Forelimb muscle (tissue), 1 donor: ENCODE results near the gene SEPTIN5. TPM values are rescaled to one million over a fixed set of nuclear protein-coding genes. Genes with fewer than 3 reads are reported as not detected.

Experiments used
- DNase-seq: peaks from one replicate; pipeline ENCODE4 v3.0.0-alpha.2; 2013; ENCODE audit warnings: low read depth
- polyA plus RNA-seq: library from polyadenylated mRNA; unstranded; fragments of 120-200 nt; gene quantifications from one replicate; pipeline ENCODE4 v1.2.1, GENCODE V29; 2013; ENCODE audit not compliant: insufficient read length

SEPTIN5 gene
- polyA plus RNA-seq, 1 donor = 130 TPM

DNA sequence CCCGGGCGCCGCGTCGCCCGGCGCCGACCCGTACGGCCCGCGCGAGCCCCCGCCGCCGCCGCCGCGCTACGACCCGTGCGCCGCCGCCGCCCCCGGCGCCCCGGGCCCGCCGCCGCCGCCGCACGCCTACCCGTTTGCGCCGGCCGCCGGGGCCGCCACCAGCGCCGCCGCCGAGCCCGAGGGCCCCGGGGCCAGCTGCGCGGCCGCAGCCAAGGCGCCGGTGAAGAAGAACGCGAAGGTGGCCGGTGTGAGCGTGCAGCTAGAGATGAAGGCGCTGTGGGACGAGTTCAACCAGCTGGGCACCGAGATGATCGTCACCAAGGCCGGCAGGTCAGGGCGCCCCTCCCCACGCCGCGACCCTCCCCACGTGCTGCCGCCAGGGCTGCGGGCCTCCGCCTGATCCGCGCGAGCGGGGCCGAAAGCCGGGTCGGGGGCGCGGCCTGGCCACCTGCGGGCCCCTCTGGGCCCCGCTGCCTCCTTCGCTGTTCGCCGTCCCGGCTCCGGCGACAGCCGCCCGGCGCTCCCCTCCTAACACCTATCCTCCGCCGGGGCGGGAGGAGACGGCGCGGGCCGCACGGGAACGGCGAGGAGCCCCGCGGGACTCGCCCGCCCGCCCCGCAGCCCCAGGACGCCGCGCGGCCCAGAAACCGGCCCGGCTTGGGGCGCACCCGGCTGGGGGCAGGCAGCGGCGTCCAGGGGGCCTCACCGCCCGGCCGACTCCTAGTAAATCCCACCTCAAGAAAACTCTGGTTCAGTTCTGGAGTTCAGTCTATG lies 46.8 kb downstream of the SEPTIN5 start:
- no peak for DNase-seq

DNA sequence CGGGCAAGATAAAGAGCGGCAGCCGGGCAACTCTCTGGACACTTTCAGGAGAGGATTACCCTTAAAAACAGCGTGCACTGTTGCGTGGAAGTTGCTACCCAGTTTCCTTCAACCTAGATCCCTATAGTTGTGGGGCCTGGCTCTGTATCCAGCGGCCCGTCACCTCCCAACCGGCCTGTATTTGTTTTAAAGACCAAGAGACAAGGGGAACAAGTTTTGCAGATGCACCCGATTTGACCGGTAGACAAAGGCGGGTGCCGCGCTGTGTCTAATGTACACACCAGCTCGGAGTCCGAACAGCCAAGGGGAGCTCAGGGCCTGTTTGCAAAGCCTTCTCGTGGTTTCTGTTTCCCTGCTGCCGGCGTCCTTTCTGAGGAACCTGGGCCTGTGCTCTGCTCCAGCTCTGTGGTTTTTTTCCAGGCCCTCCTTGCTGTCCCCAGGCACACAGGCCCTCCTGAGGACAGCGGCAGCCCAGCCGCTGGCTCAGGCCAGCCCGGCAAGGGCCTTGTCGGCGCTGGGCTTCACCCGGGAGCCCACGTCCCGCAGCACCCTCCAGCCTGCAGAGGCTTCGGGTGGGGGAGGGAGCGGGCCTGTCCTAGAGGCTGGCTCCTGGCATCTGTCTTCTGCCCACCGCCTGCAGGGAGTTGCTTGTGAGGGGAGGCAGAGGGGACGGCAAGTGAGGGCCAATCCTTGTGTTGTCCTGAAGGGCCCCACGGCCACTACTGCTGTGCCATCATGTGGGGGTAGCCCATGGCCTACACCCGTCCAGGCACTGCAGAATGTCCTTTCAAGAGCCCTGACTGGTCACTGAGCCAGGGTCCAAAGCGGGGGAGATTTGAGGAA lies 47.6 kb downstream of the SEPTIN5 start:
- no peak for DNase-seq

DNA sequence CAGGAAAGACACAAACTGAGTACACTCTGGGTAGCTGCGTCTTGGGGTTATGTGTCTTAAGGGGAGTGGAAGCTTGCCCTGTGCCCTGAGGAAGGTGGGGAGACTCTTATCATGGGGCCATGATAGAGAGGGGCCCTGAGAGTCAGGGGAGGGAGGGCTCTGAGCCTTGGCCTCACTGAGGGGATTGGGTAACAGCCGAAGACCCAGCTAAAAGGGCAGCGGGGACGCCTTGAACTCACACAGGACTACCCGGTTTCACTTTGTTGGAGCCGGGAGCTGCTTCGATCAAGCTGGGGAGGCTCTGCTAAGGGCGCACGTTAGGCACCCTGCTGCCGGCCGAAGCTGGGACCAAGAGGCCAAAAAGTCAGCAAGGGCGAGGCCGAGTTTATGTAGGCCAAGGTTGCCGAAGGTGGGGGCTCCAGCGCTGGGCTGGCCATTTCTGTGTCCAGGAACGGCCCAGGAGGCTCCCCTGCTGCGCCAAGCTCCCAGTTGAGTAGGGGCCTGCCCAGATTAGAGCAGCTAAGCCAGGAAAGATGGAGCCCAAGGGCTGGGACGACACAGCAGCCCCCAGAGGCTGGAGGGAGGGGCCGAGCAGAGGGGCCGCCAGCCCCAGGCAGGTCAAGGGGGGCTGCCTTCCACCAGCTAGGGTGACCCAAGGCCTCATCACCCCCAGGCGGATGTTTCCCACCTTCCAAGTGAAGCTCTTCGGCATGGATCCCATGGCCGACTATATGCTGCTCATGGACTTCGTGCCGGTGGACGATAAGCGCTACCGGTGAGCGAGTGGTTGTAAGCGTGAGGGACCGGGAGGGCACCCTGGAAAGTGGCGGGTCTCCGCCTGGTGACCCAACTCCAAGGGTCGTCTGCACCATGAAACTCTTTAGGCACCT lies 48.5 kb downstream of the SEPTIN5 start:
- DNase-seq = no peak

DNA sequence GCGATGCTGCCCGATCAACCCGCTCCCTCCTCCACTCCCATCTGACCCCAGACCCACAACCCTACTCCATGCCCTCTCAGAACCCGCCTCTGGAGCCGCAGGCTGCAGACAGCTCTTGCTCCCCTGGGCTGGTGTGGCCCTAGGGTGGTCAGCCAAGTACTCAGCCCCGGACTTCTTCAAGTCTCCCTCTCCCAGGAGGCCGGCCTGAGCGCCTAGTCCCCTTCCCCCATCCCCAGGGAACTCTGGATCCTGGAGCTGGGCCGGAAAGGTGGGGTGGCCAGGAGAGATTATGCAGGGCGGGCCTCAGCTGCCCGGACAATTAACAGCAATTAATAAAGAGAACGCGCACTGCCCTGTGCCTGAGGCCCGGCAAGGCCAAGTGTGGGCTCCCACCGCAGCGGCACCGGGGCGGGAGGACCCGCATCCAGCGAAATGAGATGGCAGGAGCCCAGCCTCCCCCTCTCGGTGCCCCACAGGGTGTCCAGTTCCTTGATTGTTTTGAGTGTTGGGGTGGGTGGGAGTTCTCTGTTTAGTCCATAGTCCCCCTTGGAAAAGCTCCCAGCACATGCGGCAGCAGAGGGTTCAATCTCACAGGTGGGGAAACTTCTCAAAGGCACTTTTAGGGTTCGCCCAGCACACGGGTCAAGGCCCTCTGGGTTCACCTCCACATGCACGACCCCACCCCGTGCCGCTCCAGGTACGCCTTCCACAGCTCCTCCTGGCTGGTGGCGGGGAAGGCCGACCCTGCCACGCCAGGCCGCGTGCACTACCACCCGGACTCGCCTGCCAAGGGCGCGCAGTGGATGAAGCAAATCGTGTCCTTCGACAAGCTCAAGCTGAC lies 49.4 kb downstream of the SEPTIN5 start:
- DNase-seq = no peak

DNA sequence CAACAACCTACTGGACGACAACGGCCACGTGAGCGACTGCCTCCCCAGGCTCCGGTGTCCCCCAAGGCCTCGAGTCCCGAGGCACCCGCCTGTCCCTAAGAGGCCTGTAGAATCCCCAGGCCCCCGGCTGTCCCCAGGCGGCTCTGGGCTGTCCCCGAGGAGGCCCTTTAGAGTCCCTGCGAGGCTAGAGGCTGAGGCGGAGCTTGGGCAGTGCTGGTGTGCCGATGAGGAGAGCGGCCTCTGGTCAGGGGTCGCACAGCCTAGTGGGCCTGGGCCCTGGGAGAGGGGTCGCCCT lies 49.9 kb downstream of the SEPTIN5 start:
- no peak for DNase-seq

DNA sequence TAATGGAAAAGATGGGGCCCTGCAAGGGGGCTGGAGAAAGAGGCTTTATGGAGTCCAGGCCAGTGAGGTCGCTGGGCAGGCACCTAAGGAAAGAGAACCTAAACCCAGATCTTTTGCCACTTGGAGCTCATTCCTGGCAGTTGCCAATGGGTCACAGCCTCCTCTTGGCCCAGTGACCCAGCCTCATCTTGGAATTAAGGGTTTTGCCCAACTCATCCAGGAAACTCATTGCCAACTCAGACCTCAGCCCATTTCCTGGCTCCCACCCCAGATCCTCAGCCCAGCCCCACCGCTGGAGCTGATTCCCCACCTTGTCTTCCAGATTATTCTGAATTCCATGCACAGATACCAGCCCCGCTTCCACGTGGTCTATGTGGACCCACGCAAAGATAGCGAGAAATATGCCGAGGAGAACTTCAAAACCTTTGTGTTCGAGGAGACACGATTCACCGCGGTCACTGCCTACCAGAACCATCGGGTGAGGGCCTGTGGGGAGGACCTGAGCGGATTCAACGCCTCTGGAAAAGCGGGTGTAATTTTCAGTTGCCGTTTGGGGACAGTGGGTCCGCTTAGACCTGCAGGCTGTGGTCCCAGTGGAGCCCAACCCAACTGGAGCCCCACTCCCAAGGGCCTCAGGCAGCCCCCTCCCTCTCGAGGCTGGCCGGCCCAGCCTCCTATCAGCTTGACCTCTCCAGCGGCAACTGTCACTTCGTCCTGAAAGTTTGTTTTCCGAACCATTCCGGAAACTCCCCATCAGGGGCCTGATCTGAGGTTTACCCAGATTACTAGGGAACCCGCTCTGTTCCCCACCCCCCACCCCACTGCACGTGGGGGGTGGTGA lies 50.6 kb downstream of the SEPTIN5 start:
- DNase-seq = no peak

DNA sequence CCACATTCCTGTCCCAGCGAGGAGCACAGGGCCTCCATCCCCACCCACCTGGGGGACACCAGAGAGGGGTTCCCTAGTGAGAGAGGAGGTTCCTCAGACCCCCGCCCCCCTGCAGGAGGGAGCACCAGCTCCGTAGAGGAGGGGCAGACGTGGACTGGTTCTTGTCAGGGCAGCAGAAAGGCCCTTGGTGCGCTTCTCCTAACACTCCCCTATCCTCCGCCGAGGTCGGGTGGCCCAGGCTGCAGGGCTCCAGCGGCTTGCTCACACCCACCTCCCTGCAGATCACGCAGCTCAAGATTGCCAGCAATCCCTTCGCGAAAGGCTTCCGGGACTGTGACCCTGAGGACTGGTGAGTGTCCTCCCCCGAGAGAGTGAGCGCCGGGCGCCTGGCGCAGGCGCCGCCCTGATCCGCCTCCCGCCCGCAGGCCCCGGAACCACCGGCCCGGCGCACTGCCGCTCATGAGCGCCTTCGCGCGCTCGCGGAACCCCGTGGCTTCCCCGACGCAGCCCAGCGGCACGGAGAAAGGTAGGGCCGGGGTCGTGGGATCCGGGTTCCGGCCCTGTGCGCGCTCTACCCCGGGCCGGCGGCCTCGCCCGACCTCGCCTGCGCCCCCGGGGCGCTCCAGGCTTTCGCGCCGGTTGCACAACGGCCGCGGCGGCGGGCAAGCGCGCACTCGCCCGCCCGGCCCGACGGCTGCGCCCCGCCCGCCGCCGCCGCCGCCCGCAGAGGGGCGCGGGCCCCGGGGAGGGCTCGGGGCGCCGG lies 51.4 kb downstream of the SEPTIN5 start:
- no peak for DNase-seq

DNA sequence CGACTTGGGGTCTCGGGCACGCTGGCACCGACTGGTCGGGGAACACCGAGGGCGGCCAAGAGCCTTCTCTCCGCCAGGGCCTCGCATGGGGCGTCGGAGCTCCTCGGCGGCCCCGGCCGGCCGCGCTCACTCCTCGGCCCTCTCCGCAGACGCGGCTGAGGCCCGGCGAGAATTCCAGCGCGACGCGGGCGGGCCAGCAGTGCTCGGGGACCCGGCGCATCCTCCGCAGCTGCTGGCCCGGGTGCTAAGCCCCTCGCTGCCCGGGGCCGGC lies 51.9 kb downstream of the SEPTIN5 start:
- DNase-seq = no peak

DNA sequence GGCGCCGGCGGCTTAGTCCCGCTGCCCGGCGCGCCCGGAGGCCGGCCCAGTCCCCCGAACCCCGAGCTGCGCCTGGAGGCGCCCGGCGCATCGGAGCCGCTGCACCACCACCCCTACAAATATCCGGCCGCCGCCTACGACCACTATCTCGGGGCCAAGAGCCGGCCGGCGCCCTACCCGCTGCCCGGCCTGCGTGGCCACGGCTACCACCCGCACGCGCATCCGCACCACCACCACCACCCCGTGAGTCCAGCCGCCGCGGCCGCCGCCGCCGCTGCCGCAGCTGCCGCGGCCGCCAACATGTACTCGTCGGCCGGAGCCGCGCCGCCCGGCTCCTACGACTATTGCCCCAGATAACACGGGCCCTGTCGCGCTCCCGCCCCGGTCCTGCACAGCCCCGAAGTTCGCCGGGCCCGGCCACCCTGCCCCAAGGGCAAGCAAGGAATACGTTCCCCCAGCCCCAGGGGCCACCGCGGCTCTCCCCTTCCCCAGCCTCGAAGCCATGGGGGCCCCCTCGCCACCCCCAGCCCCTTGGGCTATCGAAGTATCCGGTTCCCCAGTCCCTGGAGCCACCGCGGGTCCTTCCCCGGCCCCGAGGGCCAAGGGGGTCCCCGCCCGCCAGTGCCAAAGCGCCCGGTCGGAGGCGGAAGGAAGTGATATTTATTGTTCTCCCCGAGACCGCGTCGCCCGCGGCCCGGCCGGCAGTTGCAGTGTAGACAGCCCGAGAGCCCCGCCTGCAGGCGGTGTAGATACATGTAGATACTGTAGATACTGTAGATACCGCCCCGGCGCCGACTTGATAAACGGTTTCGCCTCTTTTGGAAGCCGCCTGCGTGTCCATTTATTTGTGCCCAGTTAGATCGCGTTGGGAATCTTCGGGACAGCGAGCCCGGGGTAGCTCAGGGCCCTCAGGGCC lies 52.5 kb downstream of the SEPTIN5 start:
- DNase-seq = no peak

DNA sequence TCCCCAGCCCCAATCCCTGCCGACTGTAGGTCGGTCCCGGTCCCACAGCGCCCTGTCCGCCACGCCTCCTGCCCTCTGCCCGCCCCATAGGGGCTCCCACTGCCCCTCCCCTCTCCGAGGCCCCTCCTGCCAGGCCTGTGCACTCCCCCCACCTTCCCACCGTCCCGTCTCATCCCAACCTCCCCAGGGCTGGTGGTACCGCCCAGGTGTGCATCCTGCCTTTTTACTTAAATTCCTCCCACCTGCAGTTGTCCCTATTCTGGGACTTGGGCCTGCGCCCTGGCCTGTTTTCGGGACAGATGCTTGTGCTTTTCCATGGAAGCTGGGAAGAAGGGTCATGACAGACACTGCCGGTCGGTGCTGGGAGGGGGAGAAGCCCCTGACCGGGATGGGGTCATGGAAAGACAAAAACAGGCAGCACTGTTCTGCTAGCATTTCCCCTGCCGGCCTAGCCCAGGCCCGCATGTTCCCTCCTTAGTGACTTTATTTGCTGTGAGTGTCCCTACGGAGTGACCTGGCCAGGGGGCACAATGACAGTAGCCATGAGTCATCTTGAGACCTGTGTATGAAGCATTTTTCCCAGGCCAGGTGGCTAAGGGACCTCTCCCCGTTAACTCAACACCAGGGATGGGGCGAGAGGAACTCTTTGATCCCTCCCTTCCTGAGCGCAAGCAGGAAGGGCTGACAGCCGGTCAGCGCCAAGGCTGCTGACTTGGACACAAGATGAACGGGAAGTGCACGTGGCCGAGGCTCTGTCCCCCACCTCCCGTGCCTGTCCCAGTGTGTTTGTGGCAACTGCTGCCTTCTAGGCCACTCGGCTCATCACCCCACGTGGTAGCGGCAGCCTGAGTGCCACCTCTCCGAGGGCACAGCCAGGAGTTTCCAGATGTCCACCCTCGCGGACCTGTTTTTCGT lies 53.4 kb downstream of the SEPTIN5 start:
- no peak for DNase-seq

DNA sequence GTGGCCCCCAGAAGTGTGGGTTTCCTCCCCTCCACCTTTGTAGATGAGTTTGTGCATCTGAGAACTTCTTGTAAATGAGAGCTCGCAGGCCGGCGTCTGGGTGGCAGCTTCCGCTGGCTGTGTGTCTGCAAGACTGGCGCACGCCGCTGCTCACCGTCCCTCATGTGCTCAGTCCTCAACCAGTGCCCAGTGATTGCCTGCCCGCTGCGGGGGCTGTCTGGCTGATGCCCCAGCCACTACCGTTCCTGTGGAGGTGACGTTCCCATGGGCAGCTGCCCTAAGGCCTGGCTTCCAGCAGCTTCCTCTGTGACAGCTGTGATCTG lies 55.1 kb downstream of the SEPTIN5 start:
- no peak for DNase-seq

DNA sequence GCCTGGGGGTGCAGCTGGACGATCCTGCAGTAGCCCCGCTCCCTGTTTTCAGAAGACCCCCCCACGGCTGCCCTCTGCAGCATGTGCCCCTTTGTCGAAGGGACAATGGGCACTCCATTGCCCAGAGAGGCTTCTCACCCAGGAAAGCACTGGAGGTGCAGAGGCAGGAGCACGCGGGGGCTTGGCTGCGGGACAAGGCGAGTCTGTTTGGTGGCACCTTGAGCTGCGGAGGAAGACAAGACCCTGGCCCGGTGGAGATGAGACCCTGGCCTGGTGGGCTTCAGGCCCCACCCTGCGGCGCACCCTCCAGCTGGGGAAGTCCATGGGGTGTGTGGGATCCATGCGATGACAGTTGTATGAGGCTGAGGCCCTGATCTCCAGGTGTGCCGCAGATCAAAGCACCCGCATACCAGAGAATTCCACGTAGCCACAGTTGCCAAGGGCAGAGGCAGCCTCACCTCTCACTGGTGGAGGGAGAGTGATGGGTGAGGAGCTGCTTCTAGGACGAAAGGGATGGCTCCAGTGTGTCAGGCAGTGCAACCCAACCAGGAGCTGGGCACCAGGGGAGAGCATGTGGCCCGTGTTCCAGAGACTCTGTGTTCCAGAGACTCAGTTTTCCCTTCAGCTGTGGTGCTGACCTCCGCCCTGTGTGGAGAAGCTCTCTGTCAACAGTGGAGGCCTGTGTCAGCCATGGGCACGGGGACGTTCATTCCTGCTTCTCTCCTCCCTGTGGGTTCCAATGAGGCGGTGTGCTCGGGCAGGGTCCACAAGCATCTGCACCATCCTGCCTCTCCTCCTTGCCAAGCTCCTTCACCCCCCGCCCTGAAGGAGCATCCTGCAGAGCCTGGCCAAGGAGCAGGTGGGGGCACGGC lies 56.3 kb downstream of the SEPTIN5 start:
- DNase-seq = no peak

DNA sequence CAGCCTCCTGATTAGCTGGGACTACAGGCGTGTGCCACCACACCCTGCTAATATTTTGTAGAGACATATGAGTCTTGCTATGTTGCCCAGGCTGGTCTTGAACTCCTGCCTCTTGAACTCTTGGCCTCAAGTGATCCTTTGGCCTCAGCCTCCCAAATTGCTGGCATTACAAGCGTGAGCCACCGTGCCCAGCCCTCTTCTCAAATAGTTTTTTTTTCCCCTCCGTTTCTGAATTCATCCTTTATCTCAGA lies 58.0 kb downstream of the SEPTIN5 start:
- DNase-seq = no peak
